Stimulated activated CD4-positive, alpha-beta T cell treated with anti-CD3 and anti-CD28 coated beads, Interleukin-1b, Interleukin-23, amount 100 ng/mL, for 24 hours (primary cell): ENCODE results near the gene BROX.
"Not testable (repeated sequence)": the region's sequence is repeated elsewhere in the genome, so short reads cannot be mapped to it uniquely, and the experiment has no call there.

Experiments
- DNase-seq, 4 experiments: peaks; one replicate each; pipeline ENCODE4 v3.0.0-alpha.2; 2020; ENCODE audit warnings: low read depth in 4 of 4, low spot score in 1 of 4

BROX gene

GRCh38 chr1:222730866-222731265 is 18.5 kb downstream of the BROX start:
- no peak for DNase-seq

DNA sequence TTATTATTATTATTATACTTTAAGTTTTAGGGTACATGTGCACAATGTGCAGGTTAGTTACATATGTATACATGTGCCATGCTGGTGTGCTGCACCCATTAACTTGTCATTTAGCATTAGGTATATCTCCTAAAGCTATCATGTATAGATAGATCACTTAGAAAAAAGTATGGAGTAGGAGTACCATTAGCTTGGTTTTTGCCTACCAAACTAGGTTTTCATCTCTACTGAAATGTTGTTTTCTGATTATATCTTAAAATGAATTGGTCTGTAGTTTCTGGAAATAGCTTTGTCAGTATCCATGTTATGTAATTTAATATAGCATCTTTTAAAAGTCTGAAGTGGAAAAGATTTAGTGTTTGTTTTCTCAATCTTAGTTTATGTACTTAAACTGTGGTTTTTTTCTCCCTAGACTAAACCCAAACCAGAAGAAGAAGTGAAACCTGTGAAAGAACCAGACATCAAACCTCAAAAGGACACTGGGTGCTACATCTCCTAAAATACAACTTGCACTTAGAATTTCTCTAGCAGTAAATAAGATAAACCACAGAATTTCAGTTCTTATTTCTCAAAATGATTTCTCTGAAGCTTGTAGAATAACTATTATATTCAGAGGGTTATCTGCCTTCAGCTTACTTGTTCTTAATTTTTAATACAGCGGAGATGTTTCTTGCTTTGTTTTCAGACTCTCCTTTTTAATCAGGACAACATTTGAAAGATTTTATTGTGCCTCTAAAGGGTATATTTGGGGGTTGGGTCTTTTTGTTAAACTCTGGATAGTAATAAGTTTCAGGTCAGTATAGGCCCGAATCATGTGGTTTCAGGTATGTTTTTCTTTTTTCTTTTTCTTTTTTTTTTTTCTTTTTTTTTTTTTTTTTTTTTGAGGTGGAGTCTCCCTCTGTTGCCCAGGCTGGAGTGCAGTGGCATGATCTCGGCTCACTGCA is 20.1 kb downstream of the BROX start:
- no peak for DNase-seq

- no peak for DNase-seq
Observed at GRCh38 chr1:222734740-222735139, 22.4 kb downstream of the BROX start.

- no peak for DNase-seq
Observed at GRCh38 chr1:222736470-222736869, 24.1 kb downstream of the BROX start.

GRCh38 chr1:222736972-222737371 is 24.6 kb downstream of the BROX start, which contains the start of gene FAM177B:
FAM177B (plus strand) TSS chr1:222737202; CDS start chr1:222746546, 9,344 bp downstream.
- no peak for DNase-seq

GRCh38 chr1:222739465-222739864 is 27.1 kb downstream of the BROX start:
- DNase-seq, result no peak

GRCh38 chr1:222739929-222740328 is 27.6 kb downstream of the BROX start:
- no peak for DNase-seq

GRCh38 chr1:222741630-222742457 is 29.5 kb downstream of the BROX start:
- DNase-seq, result not testable (repeated sequence)

- DNase-seq, result no peak
Observed at GRCh38 chr1:222749927-222750326, 37.6 kb downstream of the BROX start.

- no peak for DNase-seq
Observed at GRCh38 chr1:222750651-222751050, 38.3 kb downstream of the BROX start.

DNA sequence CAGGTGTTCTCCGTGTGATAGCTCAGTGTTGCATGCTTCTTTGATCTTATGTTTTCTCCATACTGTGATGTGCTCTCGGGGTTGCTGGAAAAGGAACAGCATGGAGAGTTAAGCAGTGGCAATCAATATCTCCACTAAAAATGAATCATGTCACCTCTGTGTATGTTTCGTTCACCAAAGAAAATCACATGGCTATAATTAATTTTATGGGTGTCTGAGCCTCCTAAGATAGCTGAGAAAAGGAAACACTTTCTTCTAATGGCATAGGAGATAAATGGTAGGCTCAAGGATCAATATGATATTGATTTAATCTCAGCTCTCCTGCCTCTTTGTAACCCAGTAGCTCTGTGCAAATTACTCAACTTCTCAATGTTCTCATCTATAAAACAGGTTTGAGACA is 38.9 kb downstream of the BROX start:
- DNase-seq, result no peak

GRCh38 chr1:222754366-222755139 is 42.2 kb downstream of the BROX start:
- DNase-seq, result no peak

- no peak for DNase-seq
Observed at GRCh38 chr1:222757646-222758268, 45.4 kb downstream of the BROX start.

DNA sequence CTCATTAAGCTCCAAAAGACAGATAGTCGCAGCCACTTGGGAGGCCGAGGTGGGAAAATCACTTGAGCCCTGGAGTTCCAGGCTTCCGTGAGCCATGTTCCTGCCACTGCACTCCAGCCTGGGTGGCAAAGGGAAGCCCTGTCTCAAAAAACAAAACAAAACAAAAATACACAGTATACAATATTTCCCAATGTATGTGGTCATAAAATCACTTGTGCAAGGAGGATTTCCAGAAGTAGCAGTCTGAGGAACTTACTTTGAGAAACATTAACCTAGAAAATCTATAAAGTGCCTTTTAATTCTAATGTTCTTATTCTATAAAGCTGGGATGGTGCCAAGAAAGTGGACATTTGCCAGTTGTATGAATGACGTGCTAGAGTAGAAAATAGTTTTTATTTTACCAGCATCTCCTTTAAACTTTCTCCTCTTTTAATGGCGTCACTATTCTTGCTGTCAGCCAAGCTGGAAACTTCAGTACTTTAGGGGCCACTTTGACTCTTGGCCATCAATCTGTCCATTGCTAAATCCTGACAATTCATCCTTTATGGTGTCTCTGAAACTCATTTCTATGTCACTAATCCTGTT is 47.2 kb downstream of the BROX start:
- no peak for DNase-seq

DNA sequence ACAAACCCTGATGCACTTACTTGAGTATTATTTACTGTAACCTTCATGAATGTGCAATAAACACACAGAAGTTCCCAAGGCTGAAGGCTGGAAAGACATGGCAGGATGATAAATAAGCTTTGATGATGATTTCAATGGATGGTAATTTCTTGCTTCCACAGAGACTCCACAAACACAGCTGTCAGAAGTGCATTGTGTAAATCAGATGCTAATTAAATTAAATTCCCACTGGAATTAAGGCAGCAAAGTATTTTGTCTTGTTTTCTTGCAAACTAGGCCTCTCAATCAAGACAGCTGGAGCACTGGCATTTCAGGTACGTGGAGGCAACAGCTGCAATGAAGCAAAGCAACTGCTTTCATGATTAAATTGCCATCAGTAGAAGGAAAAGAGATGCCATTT is 48.7 kb downstream of the BROX start:
- no peak for DNase-seq

GRCh38 chr1:222762178-222762577 is 49.8 kb downstream of the BROX start:
- not testable (repeated sequence) for DNase-seq

DNA sequence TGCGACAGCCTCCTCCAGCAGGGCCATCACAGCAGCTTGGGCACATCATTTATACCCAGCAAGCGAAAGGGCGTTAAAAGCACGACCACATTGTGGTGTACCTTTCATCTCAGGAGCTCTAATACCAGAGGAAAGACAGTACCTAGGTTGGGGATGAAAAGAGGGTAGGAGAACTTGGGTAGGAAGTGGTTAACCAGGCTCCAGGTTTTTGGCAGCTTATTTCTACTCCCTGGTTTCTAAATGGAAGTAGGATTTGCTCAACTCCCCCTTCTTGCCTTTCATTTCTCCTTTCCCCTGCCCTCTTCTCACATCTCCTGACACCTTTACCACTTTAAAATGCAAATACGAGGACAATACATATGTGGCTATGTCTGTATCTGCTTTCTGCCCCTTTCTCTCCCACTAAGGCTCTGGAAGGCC is 54.8 kb downstream of the BROX start:
- no peak for DNase-seq

DNA sequence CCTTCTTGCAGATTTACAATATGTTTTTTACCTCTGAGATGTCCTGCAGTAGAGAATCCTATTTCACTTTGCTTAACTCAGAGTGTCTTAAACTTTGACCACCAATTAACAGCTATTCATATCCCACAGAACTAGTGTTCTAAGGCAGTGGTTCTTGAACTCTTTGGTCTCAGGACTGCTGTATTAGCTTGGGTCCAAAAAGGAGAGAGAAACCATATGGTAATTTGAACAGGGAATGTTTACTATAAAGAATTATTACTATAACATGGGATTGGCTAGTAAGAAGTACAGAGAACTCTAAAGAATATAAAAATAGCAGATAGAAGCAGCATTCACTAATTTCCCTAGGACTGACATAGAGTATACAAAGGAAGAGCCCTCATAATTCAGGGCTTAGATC is 56.2 kb downstream of the BROX start:
- DNase-seq, result no peak

DNA sequence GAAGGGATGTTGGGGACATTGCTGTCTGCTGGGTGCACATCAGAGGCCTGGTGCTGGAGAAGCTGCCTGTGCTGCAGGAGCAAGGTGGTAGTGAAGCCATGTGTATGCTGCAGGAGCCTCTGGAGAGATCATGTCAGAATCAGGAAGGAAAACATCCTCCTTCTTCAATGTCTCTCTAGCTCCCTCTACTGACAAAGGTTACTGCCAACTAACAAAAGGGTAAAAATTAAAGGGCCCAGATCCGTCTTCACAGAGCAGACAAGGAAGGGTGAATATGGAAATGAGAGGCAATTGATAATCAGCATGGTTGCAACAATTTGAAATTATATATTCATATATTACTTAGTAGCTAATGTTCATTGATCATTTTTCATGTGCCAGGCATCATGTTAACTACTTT is 56.8 kb downstream of the BROX start:
- DNase-seq, result no peak

- no peak for DNase-seq
Observed at GRCh38 chr1:222769971-222770620, 57.7 kb downstream of the BROX start.
